GM23248 (cell line): ENCODE measurements around the gene TRRAP.

Experiments
- EZH2 ChIP-seq: fragments of 200-600 bp; sonication (generic); IDR thresholded peaks from 2 replicates; pipeline ENCODE4 v1.6.1; 2018; ENCODE audit warnings: antibody characterized with exemption, mild to moderate bottlenecking; ENCODE audit not compliant: insufficient read depth, poor library complexity, severe bottlenecking
- EZH2phosphoT487 ChIP-seq: fragments of 200-600 bp; sonication (generic); IDR thresholded peaks from 2 replicates; pipeline ENCODE4 v1.6.1; 2018; ENCODE audit warnings: antibody characterized with exemption, moderate library complexity, mild to moderate bottlenecking, low read depth; ENCODE audit not compliant: insufficient read depth

DNA sequence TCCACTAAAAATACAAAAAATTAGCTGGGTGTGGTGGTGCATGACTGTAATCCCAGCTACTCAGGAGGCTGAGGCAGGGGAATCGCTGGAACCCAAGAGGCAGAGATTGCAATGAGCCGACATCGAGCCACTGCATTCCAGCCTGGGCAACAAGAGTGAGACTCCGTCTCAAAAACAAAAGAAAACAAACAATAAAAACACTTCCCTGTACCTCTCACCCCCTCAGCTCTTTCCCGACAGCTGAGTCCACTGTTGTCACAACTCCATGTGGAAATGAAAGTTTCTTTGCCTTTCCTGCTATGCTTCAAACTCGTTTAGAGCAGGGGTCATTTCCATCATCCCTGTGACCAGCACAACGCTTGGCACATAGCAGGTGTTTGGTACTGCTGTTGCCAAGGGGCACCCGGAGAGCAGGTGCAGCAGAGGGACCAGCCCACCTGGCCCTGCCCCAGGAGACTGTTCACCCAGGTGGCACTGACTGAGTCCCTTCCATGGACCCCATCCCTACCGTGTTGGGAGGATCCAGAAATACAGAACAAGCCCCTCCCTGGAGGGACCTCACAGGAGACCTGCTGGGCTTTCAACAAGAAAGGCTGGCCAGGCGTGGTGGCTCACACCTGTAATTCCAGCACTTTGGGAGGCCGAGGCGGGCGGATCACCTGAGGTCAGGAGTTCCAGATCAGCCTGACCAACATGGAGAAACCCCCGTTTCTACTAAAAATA lies 13.4 kb upstream of the TRRAP start:
- TF ChIP-seq EZH2 (no peak), EZH2phosphoT487 (no peak)
